Fibroblast of the conjunctiva (primary cell): ENCODE measurements around the gene ELK4.

Experiments used
- DNase-seq: peaks from one replicate; pipeline ENCODE4 v3.0.0-alpha.2; 2010; ENCODE audit warnings: low read depth

Gene ELK4

GRCh38 chr1:205581321-205581980 lies 50.4 kb downstream of the ELK4 start:
- DNase-seq, result no peak

GRCh38 chr1:205580923-205581180 lies 51.0 kb downstream of the ELK4 start:
- DNase-seq, result no peak

- no peak for DNase-seq
Observed at GRCh38 chr1:205580140-205580922, 51.5 kb downstream of the ELK4 start.

- DNase-seq, result no peak
Observed at GRCh38 chr1:205579711-205580110, 52.1 kb downstream of the ELK4 start.

- DNase-seq, result no peak
Observed at GRCh38 chr1:205578780-205579571, 52.8 kb downstream of the ELK4 start.

- no peak for DNase-seq
Observed at GRCh38 chr1:205577874-205578658, 53.7 kb downstream of the ELK4 start.

GRCh38 chr1:205576805-205577761 lies 54.7 kb downstream of the ELK4 start:
- no peak for DNase-seq

GRCh38 chr1:205576011-205576410 lies 55.8 kb downstream of the ELK4 start:
- no peak for DNase-seq

GRCh38 chr1:205575294-205575885 lies 56.4 kb downstream of the ELK4 start:
- no peak for DNase-seq

GRCh38 chr1:205572421-205572820 lies 59.4 kb downstream of the ELK4 start:
- DNase-seq, result no peak

- DNase-seq, result no peak
Observed at GRCh38 chr1:205571747-205572146, 60.1 kb downstream of the ELK4 start.

- no peak for DNase-seq
Observed at GRCh38 chr1:205570796-205571537, 60.8 kb downstream of the ELK4 start.

- no peak for DNase-seq
Observed at GRCh38 chr1:205570173-205570501, 61.7 kb downstream of the ELK4 start.

- DNase-seq, result no peak
Observed at GRCh38 chr1:205569411-205570172, 62.2 kb downstream of the ELK4 start.

GRCh38 chr1:205568469-205569361 lies 63.1 kb downstream of the ELK4 start:
- DNase-seq, result no peak

GRCh38 chr1:205568135-205568468 lies 63.7 kb downstream of the ELK4 start:
- DNase-seq, result no peak

GRCh38 chr1:205567716-205568115 lies 64.1 kb downstream of the ELK4 start:
- no peak for DNase-seq

GRCh38 chr1:205565799-205566198 lies 66.0 kb downstream of the ELK4 start:
- DNase-seq, result no peak
